GM23248 (cell line): ENCODE results near the gene SLC6A1. TPM values are rescaled to one million over a fixed set of nuclear protein-coding genes. Genes with fewer than 3 reads are reported as not detected.

Experiments used
- DNase-seq: peaks from one replicate; pipeline ENCODE4 v3.0.0-alpha.2; 2015
- H2AFZ ChIP-seq: fragments of 200-600 bp; sonication (generic); 2 replicates; pipeline ENCODE4 v1.6.1; 2016; ENCODE audit warnings: antibody characterized with exemption
- H3F3A ChIP-seq: fragments of 200-600 bp; sonication (generic); 2 replicates; pipeline ENCODE4 v1.6.1; 2016; ENCODE audit warnings: mild to moderate bottlenecking, antibody characterized with exemption, mixed run types; ENCODE audit not compliant: insufficient read depth
- H3K27ac ChIP-seq: fragments of 200-600 bp; sonication (generic); 2 replicates; pipeline ENCODE4 v1.5.1; 2016; ENCODE audit warnings: mild to moderate bottlenecking
- H3K27me3 ChIP-seq: fragments of 200-600 bp; sonication (generic); replicated peaks from 2 replicates; pipeline ENCODE4 v1.6.1; 2016; ENCODE audit warnings: mild to moderate bottlenecking; ENCODE audit not compliant: insufficient read depth
- H3K36me3 ChIP-seq: fragments of 200-600 bp; sonication (generic); 2 replicates; pipeline ENCODE4 v1.6.1; 2016; ENCODE audit warnings: low read depth, mild to moderate bottlenecking
- H3K4me1 ChIP-seq: fragments of 200-600 bp; sonication (generic); 2 replicates; pipeline ENCODE4 v1.6.1; 2016; ENCODE audit warnings: mild to moderate bottlenecking; ENCODE audit not compliant: insufficient read depth
- H3K4me2 ChIP-seq: fragments of 200-600 bp; sonication (generic); one replicate; pipeline ENCODE4 v1.6.1; 2016; ENCODE audit warnings: mild to moderate bottlenecking; ENCODE audit not compliant: unreplicated experiment
- H3K4me3 ChIP-seq: fragments of 200-600 bp; sonication (generic); 2 replicates; pipeline ENCODE4 v1.5.1; 2016; ENCODE audit warnings: mild to moderate bottlenecking
- H3K79me2 ChIP-seq: fragments of 200-600 bp; sonication (generic); 2 replicates; pipeline ENCODE4 v1.6.1; 2016; ENCODE audit warnings: mild to moderate bottlenecking; ENCODE audit not compliant: insufficient read depth
- H3K9ac ChIP-seq: fragments of 200-600 bp; sonication (generic); 2 replicates; pipeline ENCODE4 v1.6.1; 2016; ENCODE audit warnings: mild to moderate bottlenecking
- H3K9me2 ChIP-seq: fragments of 200-600 bp; sonication (generic); 2 replicates; pipeline ENCODE4 v1.6.1; 2016; ENCODE audit warnings: mixed run types, mild to moderate bottlenecking, moderate library complexity; ENCODE audit not compliant: insufficient read depth
- H3K9me3 ChIP-seq: fragments of 200-600 bp; sonication (generic); one replicate; pipeline ENCODE4 v1.6.1; 2017; ENCODE audit warnings: low read depth
- H4K20me1 ChIP-seq: fragments of 200-600 bp; sonication (generic); 2 replicates; pipeline ENCODE4 v1.6.0; 2016; ENCODE audit not compliant: insufficient read depth
- EZH2 ChIP-seq: fragments of 200-600 bp; sonication (generic); IDR thresholded peaks from 2 replicates; pipeline ENCODE4 v1.6.1; 2018; ENCODE audit warnings: antibody characterized with exemption, mild to moderate bottlenecking; ENCODE audit not compliant: insufficient read depth, poor library complexity, severe bottlenecking
- EZH2phosphoT487 ChIP-seq: fragments of 200-600 bp; sonication (generic); IDR thresholded peaks from 2 replicates; pipeline ENCODE4 v1.6.1; 2018; ENCODE audit warnings: antibody characterized with exemption, moderate library complexity, mild to moderate bottlenecking, low read depth; ENCODE audit not compliant: insufficient read depth
- WGBS, 2 experiments: methylation state at CpG; one replicate each; pipeline ENCODE4 v1.1.6; 2015 to 2017; ENCODE audit warnings: low lambda C conversion rate in 2 of 2, low coverage in 1 of 2; ENCODE audit errors: missing lambda C conversion rate in 2 of 2; 5-methylcytosine and 5-hydroxymethylcytosine counted together
- in situ Hi-C: fragments of 300-500 bp; cut with MboI; formaldehyde crosslinking; loops from 2 replicates; pipeline ENCODE4 v1.15.0; 2020
- polyA plus RNA-seq: library from polyadenylated mRNA; unstranded; fragments of >200 nt; fragmentation: Nextera tagmentation; extraction: Ambion mirVana; gene quantifications from 2 replicates; pipeline ENCODE4 v1.2.1, GENCODE V29; 2016
- total RNA-seq: library from RNA; depleted of rRNA; stranded (reverse); fragments of >200 nt; shearing (Covaris generic); gene quantifications from 2 replicates; pipeline ENCODE4 v1.2.3, GENCODE V29; 2014; rRNA removed

The SLC6A1 gene
- total and polyA plus RNA-seq, 2 experiments from 2014 or later: not detected

DNA sequence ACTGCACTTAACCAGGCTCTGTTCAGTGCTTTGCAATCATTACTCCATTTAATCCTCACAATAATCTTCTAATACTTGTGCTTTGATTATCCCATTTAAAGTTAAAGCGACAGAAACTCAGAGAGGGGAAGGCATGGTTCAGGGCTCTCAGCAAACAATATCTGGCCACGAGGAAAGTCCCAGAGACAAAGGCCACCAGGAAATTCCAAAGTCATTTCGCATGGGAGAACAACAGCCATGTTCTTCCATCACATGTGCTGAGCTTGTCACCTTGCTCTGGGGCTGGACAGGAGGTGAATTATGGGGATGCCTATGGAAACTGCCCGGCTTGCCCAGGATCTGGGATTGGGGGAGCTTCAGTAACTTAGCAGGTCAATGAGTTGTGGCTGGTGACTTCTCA, 95.5 kb downstream of the SLC6A1 start:
- Histone ChIP-seq H3K4me1 (peaks cover 17% of the 10 kb centered on the region), H3K36me3 (no peaks in the 10 kb centered on the region), H3K79me2 (no peaks in the 10 kb centered on the region), H3K9ac (no peak overlapping the region), H3K4me3 (no peak overlapping the region), H2AFZ (no peak overlapping the region), H3K9me3 (no peaks in the 10 kb centered on the region), H3K4me2 (no peak overlapping the region), H3K27me3 (no peaks in the 10 kb centered on the region), H3F3A (no peaks in the 10 kb centered on the region), H3K27ac (no peak overlapping the region), H3K9me2 (no peaks in the 10 kb centered on the region), H4K20me1 (no peaks in the 10 kb centered on the region)
- in situ Hi-C loops: no loop called here
- no peak for TF ChIP-seq EZH2phosphoT487
- TF ChIP-seq EZH2: no peak
- 91 to 96% methylated on average over 4 of the region's 4 CpGs for whole genome bisulfite sequencing, 2 experiments
- DNase-seq: no peak

DNA sequence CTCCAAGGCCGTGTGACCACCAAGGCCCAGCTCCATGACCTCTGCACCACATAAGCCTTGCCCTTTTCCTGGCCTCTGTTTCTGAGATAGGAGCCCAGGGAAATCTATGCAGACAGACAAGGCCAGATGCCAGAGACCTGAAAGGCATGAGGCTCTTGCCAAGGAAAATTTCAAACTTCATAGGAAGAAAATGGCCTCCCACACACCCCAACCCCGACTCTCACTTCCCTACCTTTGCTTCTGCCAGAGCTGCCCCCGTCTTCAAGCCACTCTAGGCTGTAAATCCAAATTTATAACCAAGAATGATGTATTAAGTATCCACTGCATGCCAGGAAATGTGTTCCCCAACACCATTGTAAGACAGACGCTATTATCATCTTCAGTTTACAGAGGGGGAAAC, 96.3 kb downstream of the SLC6A1 start:
- TF ChIP-seq EZH2phosphoT487: no peak
- no peaks in the 10 kb centered on the region for H3K9me3 ChIP-seq
- no peak overlapping the region for H3K27ac ChIP-seq
- H3K36me3 ChIP-seq: no peaks in the 10 kb centered on the region
- WGBS, 2 experiments: 84 to 95% methylated on average over 4 of the region's 4 CpGs
- H3K4me3 ChIP-seq: no peak overlapping the region
- H4K20me1 ChIP-seq: no peaks in the 10 kb centered on the region
- H3K4me2 ChIP-seq: no peak overlapping the region
- in situ Hi-C loops: no loop called here
- no peaks in the 10 kb centered on the region for H3K27me3 ChIP-seq
- no peaks in the 10 kb centered on the region for H3K79me2 ChIP-seq
- DNase-seq: no peak
- peaks cover 17% of the 10 kb centered on the region for H3K4me1 ChIP-seq
- H2AFZ ChIP-seq: no peak overlapping the region
- no peaks in the 10 kb centered on the region for H3K9me2 ChIP-seq
- no peaks in the 10 kb centered on the region for H3F3A ChIP-seq
- H3K9ac ChIP-seq: no peak overlapping the region

Other genes with a start within 250 kb of the SLC6A1 start
- not detected in 2 replicates for gene SLC6A11, start 176.5 kb upstream of the SLC6A1 start, total RNA-seq
- not detected in 2 replicates for gene SLC6A11, start 176.5 kb upstream of the SLC6A1 start, polyA plus RNA-seq
- gene HRH1, start 161.7 kb downstream of the SLC6A1 start, total RNA-seq: 9.0 and 9.1 TPM in 2 replicates
- 7.1 and 8.1 TPM in 2 replicates for gene HRH1, start 161.7 kb downstream of the SLC6A1 start, polyA plus RNA-seq